HG02943 (cell line): ENCODE data around the gene GALC.

Experiments used
- ATAC-seq: cut with Tn5 transposase; IDR thresholded peaks from one replicate; pipeline ENCODE4 v1.9.1; 2021; ENCODE audit warnings: mild to moderate bottlenecking, low read depth, moderate library complexity; ENCODE audit not compliant: unreplicated experiment

Gene GALC

GRCh38 chr14:87894920-87895319, 98.1 kb downstream of the GALC start:
- no peak for ATAC-seq

- no peak for ATAC-seq
Observed at GRCh38 chr14:87892763-87893162, 100.2 kb downstream of the GALC start.

DNA sequence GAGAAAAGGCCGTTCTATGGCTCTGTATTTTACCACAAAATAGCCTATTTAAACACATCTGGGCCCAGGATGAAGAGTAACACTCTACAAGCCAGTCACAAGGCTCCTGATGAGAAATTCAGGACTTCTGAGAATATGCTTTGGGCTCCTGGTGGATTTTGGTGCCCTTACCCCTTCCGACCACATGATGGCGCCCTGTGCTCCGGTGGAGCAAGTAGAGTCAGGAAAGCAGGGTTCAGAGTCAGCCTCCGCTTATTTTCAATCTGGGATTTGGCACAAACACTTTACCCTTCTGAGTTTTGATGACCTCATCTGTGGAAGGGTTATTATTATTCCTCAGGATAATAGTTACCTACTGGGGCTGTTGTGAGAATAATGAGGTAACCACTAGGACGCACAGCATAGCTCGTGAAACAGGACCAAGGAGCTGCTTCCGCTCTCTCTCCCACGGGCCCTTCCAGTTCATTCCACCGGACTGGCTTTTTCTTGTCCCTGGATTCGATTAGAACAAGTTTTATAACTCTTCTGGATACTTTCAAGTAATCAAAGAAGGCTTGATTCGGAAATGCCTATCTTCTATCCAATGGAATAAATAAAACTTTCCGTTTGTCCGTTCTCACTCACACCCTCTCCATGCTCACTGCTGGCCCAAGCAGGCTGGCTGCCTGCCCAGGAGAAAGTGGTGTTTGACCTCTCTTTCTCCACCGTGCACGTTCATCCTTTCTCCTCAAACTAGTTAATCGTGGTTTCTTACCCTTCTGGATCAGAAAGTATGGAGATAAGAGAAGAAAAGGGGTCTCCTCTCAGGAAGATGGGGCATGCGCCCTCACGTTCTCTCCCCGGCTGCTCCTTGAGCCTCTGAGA, 104.6 kb downstream of the GALC start:
- ATAC-seq = no peak

- no peak for ATAC-seq
Observed at GRCh38 chr14:87883750-87884149, 109.2 kb downstream of the GALC start.
